ENCODE results near the gene TBCB. TPM values are rescaled to one million over a fixed set of nuclear protein-coding genes. Genes with fewer than 3 reads are reported as not detected.
"Not testable (repeated sequence)": the region's sequence is repeated elsewhere in the genome, so short reads cannot be mapped to it uniquely, and the experiment has no call there.

The TBCB gene
- total RNA-seq, 1 experiment from 2014 or later, result 122 TPM

- no TSS peak for BruUV-seq (replicated peaks)
- H3K27ac Mint-ChIP-seq (ENCODE audit: low read depth, unreplicated experiment), result no peak overlapping the region
- H3K27me3 Mint-ChIP-seq (ENCODE audit: insufficient read depth, unreplicated experiment), result no peaks in the 10 kb centered on the region
Observed at GRCh38 chr19:36121486-36122124, 6.3 kb downstream of the TBCB start.

DNA sequence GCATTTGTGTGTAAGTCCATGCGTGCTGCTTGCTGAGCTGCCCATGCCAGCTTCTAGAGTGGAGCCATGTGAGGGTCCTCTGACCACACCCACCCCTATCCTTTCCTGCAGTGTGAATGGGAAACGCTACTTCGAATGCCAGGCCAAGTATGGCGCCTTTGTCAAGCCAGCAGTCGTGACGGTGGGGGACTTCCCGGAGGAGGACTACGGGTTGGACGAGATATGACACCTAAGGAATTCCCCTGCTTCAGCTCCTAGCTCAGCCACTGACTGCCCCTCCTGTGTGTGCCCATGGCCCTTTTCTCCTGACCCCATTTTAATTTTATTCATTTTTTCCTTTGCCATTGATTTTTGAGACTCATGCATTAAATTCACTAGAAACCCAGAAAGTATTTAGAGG is 10.3 kb downstream of the TBCB start:
- H3K27ac Mint-ChIP-seq (ENCODE audit: low read depth, unreplicated experiment), result no peak overlapping the region
- CTCF ChIA-PET, result interaction anchor here (0.8 to 7.3 kb wide), 4 partner anchors 35 to 129 kb away, joined by 3 to 150 read pairs (median 4); no protein-coding TSS in a partner anchor
- H3K9me3 Mint-ChIP-seq (ENCODE audit: unreplicated experiment), result no peaks in the 10 kb centered on the region
- peaks cover 5% of the 10 kb centered on the region for H3K4me1 Mint-ChIP-seq (ENCODE audit: insufficient read depth, unreplicated experiment)
- intact Hi-C loops (cut with micrococcal nuclease), result loop anchor here (10.0 kb wide), 1 partner anchor 1649 kb away; the partner anchor contains the start of gene ZNF573
- BruUV-seq (replicated peaks), result no TSS peak
- TF ChIP-seq, protein P1, sequence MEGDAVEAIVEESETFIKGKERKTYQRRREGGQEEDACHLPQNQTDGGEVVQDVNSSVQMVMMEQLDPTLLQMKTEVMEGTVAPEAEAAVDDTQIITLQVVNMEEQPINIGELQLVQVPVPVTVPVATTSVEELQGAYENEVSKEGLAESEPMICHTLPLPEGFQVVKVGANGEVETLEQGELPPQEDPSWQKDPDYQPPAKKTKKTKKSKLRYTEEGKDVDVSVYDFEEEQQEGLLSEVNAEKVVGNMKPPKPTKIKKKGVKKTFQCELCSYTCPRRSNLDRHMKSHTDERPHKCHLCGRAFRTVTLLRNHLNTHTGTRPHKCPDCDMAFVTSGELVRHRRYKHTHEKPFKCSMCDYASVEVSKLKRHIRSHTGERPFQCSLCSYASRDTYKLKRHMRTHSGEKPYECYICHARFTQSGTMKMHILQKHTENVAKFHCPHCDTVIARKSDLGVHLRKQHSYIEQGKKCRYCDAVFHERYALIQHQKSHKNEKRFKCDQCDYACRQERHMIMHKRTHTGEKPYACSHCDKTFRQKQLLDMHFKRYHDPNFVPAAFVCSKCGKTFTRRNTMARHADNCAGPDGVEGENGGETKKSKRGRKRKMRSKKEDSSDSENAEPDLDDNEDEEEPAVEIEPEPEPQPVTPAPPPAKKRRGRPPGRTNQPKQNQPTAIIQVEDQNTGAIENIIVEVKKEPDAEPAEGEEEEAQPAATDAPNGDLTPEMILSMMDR (IDR thresholded peaks at IDR 0.05; ENCODE audit: unreplicated experiment), result no peak
- H3K4me3 Mint-ChIP-seq (ENCODE audit: unreplicated experiment), result no peak overlapping the region
- peaks cover 37% of the 10 kb centered on the region for H3K36me3 Mint-ChIP-seq (ENCODE audit: insufficient read depth, unreplicated experiment)
- no peak for DNase-seq (ENCODE audit: unreplicated experiment)
- POLR2A ChIA-PET, result interaction anchor here (1.2 to 5.3 kb wide), 4 partner anchors 11 to 45 kb away, joined by 4 to 43 read pairs (median 22); partner anchors contain the start of genes POLR2I and TBCB
- no peaks in the 10 kb centered on the region for H3K27me3 Mint-ChIP-seq (ENCODE audit: insufficient read depth, unreplicated experiment)

More at GRCh38 chr19:36121486-36122124, 6.3 kb downstream of the TBCB start:
- peaks cover 69% of the 10 kb centered on the region for H3K36me3 Mint-ChIP-seq (ENCODE audit: insufficient read depth, unreplicated experiment)
- CTCF ChIA-PET, result no interaction called here
- DNase-seq (ENCODE audit: unreplicated experiment), result no peak
- no peaks in the 10 kb centered on the region for H3K9me3 Mint-ChIP-seq (ENCODE audit: unreplicated experiment)
- TF ChIP-seq, protein P1 (IDR thresholded peaks at IDR 0.05; ENCODE audit: unreplicated experiment), result no peak
- intact Hi-C loops (cut with micrococcal nuclease), result loop anchor here (10.0 kb wide), 1 partner anchor 1653 kb away; the partner anchor contains the start of gene ZNF573
- POLR2A ChIA-PET, result no interaction called here
- peaks cover 5% of the 10 kb centered on the region for H3K4me1 Mint-ChIP-seq (ENCODE audit: insufficient read depth, unreplicated experiment)
- H3K4me3 Mint-ChIP-seq (ENCODE audit: unreplicated experiment), result no peak overlapping the region

DNA sequence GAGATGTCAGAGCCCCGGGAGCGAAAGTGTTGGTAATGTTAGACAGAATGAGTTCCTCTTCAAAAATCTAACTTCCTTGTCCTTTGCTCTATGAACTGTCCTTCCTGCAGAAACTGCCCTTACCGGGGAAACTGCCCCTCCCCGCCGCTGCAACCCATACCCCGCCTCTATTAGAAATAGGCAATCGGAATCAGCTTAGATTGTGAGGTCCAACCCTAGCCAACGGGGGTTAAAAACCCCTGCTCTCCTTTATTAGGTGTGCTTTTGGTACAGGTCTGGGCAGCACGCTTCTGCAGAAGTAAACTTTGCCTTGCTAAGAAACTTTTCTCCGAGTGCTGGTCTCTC is 13.1 kb downstream of the TBCB start:
- CTCF ChIA-PET, result interaction anchor here (0.5 to 7.3 kb wide), 18 partner anchors 8 to 637 kb away, joined by 3 to 150 read pairs (median 6); partner anchors contain the start of genes POLR2I, TBCB and THAP8
- intact Hi-C loops (cut with micrococcal nuclease), result loop anchor here (10.0 kb wide), 1 partner anchor 1646 kb away; the partner anchor contains the start of gene ZNF573
- Mint-ChIP-seq H3K27ac (ENCODE audit: low read depth, unreplicated experiment) (peak overlapping the region; percentile 86), H3K4me3 (ENCODE audit: unreplicated experiment) (peak overlapping the region; percentile 75), H3K36me3 (ENCODE audit: insufficient read depth, unreplicated experiment) (peaks cover 23% of the 10 kb centered on the region), H3K27me3 (ENCODE audit: insufficient read depth, unreplicated experiment) (no peaks in the 10 kb centered on the region), H3K9me3 (ENCODE audit: unreplicated experiment) (no peaks in the 10 kb centered on the region), H3K4me1 (ENCODE audit: insufficient read depth, unreplicated experiment) (peaks cover 18% of the 10 kb centered on the region)
- TSS peak; percentile 42 for BruUV-seq (replicated peaks)
- POLR2A ChIA-PET, result interaction anchor here (0.6 to 5.3 kb wide), 15 partner anchors 9 to 1789 kb away, joined by 3 to 44 read pairs (median 3); partner anchors contain the start of genes CAPNS1, POLR2I, TBCB and THAP8
- TF ChIP-seq, protein P1 (IDR thresholded peaks at IDR 0.05; ENCODE audit: unreplicated experiment), result no peak
- no peak for DNase-seq (ENCODE audit: unreplicated experiment)

- H3K27ac Mint-ChIP-seq (ENCODE audit: low read depth, unreplicated experiment); H3K27me3 Mint-ChIP-seq (ENCODE audit: insufficient read depth, unreplicated experiment); BruUV-seq (replicated peaks); intact Hi-C loops (cut with micrococcal nuclease); H3K4me3 Mint-ChIP-seq (ENCODE audit: unreplicated experiment); H3K36me3 Mint-ChIP-seq (ENCODE audit: insufficient read depth, unreplicated experiment); H3K9me3 Mint-ChIP-seq (ENCODE audit: unreplicated experiment): not testable (repeated sequence)
- DNase-seq (ENCODE audit: unreplicated experiment), result peak; percentile 69
- H3K4me1 Mint-ChIP-seq (ENCODE audit: insufficient read depth, unreplicated experiment), result peaks cover 24% of the 10 kb centered on the region
- ChIA-PET POLR2A (interaction anchor here (0.6 to 2.2 kb wide), 3 partner anchors 9 to 946 kb away, joined by 3 to 9 read pairs (median 4); partner anchors contain the start of genes CAPNS1, ZNF146 and ZNF565), CTCF (interaction anchor here (0.6 to 7.3 kb wide), 2 partner anchors 14 to 40 kb away, joined by 4 to 150 read pairs; no protein-coding TSS in a partner anchor)
Observed at GRCh38 chr19:36131221-36131620, 16.0 kb downstream of the TBCB start.

DNA sequence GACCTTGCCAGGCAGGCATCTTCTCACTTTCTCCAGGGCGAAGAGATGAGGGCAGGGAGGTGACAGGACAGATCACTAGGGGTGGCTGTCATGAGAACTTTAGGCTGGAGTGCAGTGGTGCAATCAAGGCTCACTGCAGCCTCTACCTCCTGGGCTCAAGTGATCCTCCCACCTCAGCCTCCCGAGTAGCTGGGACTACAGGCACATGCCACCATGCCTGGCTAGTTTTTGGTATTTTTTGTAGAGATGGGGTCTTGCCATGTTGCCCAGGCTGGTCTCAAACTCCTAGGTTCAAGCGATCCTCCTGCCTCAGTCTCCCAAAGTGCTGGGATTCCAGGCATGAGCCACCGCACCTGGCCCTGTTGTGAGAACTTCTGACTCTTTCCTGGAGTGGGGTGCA is 19.6 kb downstream of the TBCB start:
- H3K9me3 Mint-ChIP-seq (ENCODE audit: unreplicated experiment); DNase-seq (ENCODE audit: unreplicated experiment); H3K27ac Mint-ChIP-seq (ENCODE audit: low read depth, unreplicated experiment); intact Hi-C loops (cut with micrococcal nuclease); H3K4me3 Mint-ChIP-seq (ENCODE audit: unreplicated experiment); H3K27me3 Mint-ChIP-seq (ENCODE audit: insufficient read depth, unreplicated experiment); BruUV-seq (replicated peaks); H3K36me3 Mint-ChIP-seq (ENCODE audit: insufficient read depth, unreplicated experiment): not testable (repeated sequence)
- ChIA-PET CTCF (interaction anchor here (0.6 kb wide), 1 partner anchor 1480 kb away, joined by 3 read pairs; no protein-coding TSS in a partner anchor), POLR2A (interaction anchor here (2.7 kb wide), 1 partner anchor 15 kb away, joined by 16 read pairs; no protein-coding TSS in a partner anchor)
- H3K4me1 Mint-ChIP-seq (ENCODE audit: insufficient read depth, unreplicated experiment), result peaks cover 30% of the 10 kb centered on the region
